ENCODE measurements around the gene PDZD7. TPM values are rescaled to one million over a fixed set of nuclear protein-coding genes. Genes with fewer than 3 reads are reported as not detected.

PDZD7 gene
- total RNA-seq, 1 experiment from 2014 or later = 2.6 TPM

DNA sequence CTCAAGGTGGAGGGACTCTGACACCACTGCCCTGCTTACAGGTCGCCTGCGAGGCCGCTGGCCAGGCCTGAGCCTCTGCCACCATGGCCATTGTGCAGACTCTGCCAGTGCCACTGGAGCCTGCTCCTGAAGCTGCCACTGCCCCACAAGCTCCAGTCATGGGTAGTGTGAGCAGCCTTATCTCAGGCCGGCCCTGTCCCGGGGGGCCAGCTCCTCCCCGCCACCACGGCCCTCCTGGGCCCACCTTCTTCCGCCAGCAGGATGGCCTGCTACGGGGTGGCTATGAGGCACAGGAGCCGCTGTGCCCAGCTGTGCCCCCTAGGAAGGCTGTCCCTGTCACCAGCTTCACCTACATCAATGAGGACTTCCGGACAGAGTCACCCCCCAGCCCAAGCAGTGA lies 28.5 kb downstream of the PDZD7 start:
- no peak for DNase-seq
- Histone ChIP-seq H3K9me3 (ENCODE audit: low read length) (no peaks in the 10 kb centered on the region), H4K20me1 (ENCODE audit: insufficient read depth, low read depth, low read length) (no peaks in the 10 kb centered on the region), H3K9ac (ENCODE audit: low read length) (no peak overlapping the region), H3K4me2 (ENCODE audit: low read depth, low read length, poor library complexity, severe bottlenecking) (no peak overlapping the region), H3K79me2 (ENCODE audit: low read length) (peaks cover 12% of the 10 kb centered on the region), H3K9me2 (replicated peaks; ENCODE audit: insufficient read depth, low read length) (no peaks in the 10 kb centered on the region), H3K27me3 (ENCODE audit: low read length) (no peaks in the 10 kb centered on the region), H3K4me3 (ENCODE audit: low read length) (no peak overlapping the region), H3K27ac (ENCODE audit: low read length) (no peak overlapping the region), H3K36me3 (ENCODE audit: insufficient read depth, low read length) (0 out of 2 replicates have a peak, but pooled peaks cover 3% of the 10 kb centered on the region), H2AFZ (ENCODE audit: low read length) (no peak overlapping the region), H3K4me1 (ENCODE audit: low read length) (peaks cover 13% of the 10 kb centered on the region)

DNA sequence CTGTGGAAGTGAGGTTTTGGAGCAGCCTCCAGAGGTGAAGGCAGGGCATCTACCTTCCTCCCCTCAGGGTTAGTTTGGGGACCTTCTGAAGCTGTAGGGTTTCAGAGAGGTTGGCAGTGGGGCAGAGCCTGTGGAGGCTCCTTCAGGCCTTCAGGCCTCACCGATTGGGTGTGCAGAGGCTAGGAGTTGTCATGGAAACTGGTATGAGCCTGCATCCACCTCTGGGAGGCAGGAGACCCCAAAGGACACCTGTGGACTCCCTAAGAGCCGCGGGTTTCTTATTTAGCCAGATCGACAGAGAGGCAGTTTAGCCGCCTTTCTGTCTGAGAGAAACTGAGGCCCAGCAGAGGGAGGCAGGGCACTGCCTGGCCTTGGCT lies 29.3 kb downstream of the PDZD7 start:
- no peak for DNase-seq
- Histone ChIP-seq H3K36me3 (ENCODE audit: insufficient read depth, low read length) (0 out of 2 replicates have a peak, but pooled peaks cover 3% of the 10 kb centered on the region), H3K9me2 (replicated peaks; ENCODE audit: insufficient read depth, low read length) (no peaks in the 10 kb centered on the region), H3K4me2 (ENCODE audit: low read depth, low read length, poor library complexity, severe bottlenecking) (no peak overlapping the region), H3K27ac (ENCODE audit: low read length) (no peak overlapping the region), H3K79me2 (ENCODE audit: low read length) (peaks cover 12% of the 10 kb centered on the region), H3K4me1 (ENCODE audit: low read length) (peaks cover 15% of the 10 kb centered on the region), H3K9me3 (ENCODE audit: low read length) (no peaks in the 10 kb centered on the region), H3K9ac (ENCODE audit: low read length) (no peak overlapping the region), H4K20me1 (ENCODE audit: insufficient read depth, low read depth, low read length) (no peaks in the 10 kb centered on the region), H3K4me3 (ENCODE audit: low read length) (no peak overlapping the region), H2AFZ (ENCODE audit: low read length) (no peak overlapping the region), H3K27me3 (ENCODE audit: low read length) (no peaks in the 10 kb centered on the region)

DNA sequence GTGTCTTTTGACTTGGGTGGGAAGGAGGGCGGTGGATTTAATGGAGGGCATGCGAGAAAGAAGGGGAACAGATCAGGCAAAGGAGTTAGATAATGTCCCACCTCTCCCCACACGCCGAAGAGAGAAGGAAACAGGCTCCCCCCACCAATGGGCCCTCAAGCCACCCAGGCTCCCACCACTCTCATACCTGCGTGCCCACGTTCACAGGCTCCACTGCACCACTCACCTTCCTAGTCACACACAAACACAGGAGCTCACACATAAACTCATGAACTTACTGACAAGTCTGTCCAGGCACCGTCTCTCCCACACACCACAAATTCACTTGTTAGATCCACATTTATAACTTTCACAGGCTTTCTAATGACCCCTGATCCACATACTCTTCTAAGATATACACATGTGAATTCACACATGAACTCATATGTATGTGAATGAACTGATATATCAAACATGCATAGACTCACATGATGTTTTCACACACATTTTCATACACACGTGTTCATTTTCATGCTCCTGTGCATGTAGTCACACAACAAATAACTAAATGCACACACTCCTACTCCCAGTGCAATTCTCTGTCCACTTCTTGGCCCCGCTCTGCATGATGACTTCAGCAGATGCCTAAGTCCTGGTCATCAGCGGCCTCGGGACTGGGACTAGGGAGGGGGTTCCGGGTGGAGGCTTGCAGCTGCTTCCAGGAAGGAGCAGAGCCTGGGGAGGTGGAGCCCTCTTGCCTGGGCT lies 29.8 kb downstream of the PDZD7 start:
- H3K27ac ChIP-seq (ENCODE audit: low read length) = no peak overlapping the region
- H3K79me2 ChIP-seq (ENCODE audit: low read length) = peaks cover 12% of the 10 kb centered on the region
- 0 out of 2 replicates have a peak, but pooled peaks cover 3% of the 10 kb centered on the region for H3K36me3 ChIP-seq (ENCODE audit: insufficient read depth, low read length)
- no peaks in the 10 kb centered on the region for H3K9me3 ChIP-seq (ENCODE audit: low read length)
- DNase-seq = no peak
- no peak overlapping the region for H3K4me3 ChIP-seq (ENCODE audit: low read length)
- no peaks in the 10 kb centered on the region for H4K20me1 ChIP-seq (ENCODE audit: insufficient read depth, low read depth, low read length)
- H3K4me1 ChIP-seq (ENCODE audit: low read length) = peaks cover 21% of the 10 kb centered on the region
- H3K9me2 ChIP-seq (replicated peaks; ENCODE audit: insufficient read depth, low read length) = no peaks in the 10 kb centered on the region
- no peak overlapping the region for H3K4me2 ChIP-seq (ENCODE audit: low read depth, low read length, poor library complexity, severe bottlenecking)
- no peak overlapping the region for H2AFZ ChIP-seq (ENCODE audit: low read length)
- no peak overlapping the region for H3K9ac ChIP-seq (ENCODE audit: low read length)
- H3K27me3 ChIP-seq (ENCODE audit: low read length) = no peaks in the 10 kb centered on the region

DNA sequence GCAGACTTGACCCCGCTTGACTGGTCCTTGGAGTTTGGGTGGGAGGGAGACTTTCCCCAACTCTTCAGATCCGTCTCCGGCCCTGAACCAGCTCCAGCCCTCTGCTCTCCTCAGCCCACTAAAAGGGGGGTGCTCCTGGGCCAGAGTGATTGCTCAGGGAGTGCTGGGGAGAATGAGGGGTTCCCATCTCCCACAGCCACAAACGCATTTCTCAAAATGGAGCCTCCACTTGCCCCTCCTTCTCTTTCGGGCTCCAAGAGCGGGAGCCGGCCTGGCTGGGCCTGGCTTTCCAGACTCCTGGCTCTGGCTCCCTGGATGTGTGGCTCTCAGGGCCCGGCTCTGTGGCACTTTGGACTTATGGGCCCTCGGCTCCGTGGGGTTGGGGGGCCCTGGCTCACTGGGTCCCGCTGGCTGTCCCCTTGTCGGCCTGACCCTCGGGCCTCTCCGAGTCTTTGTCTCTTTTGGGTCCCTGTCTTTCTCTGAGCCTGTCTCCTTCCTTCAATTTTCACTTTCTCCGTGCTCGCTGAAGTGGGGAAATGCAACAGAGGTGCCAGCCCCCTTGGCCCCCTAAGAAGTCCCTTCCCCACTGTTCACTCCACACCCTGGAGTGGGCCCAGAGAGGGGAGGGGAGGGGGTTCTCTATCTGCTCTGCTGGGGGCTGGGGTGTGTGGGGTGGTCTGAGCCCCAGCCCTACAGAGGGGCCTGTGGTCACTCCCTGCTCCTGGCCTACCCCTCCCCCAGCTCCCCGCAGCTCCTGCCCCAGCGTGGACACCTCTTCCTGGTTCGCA lies 30.6 kb downstream of the PDZD7 start:
- H3K9me2 ChIP-seq (replicated peaks; ENCODE audit: insufficient read depth, low read length) = no peaks in the 10 kb centered on the region
- H3K4me2 ChIP-seq (ENCODE audit: low read depth, low read length, poor library complexity, severe bottlenecking) = no peak overlapping the region
- H3K9ac ChIP-seq (ENCODE audit: low read length) = 0 out of 2 replicates have a peak overlapping the region, but pooled peaks have one; percentile 16
- peaks cover 12% of the 10 kb centered on the region for H3K79me2 ChIP-seq (ENCODE audit: low read length)
- DNase-seq = no peak
- H3K27ac ChIP-seq (ENCODE audit: low read length) = no peak overlapping the region
- no peaks in the 10 kb centered on the region for H3K27me3 ChIP-seq (ENCODE audit: low read length)
- no peaks in the 10 kb centered on the region for H3K9me3 ChIP-seq (ENCODE audit: low read length)
- H3K4me1 ChIP-seq (ENCODE audit: low read length) = peaks cover 21% of the 10 kb centered on the region
- no peak overlapping the region for H2AFZ ChIP-seq (ENCODE audit: low read length)
- H3K4me3 ChIP-seq (ENCODE audit: low read length) = no peak overlapping the region; the same call in 1 of the 2 replicates
- no peaks in the 10 kb centered on the region for H4K20me1 ChIP-seq (ENCODE audit: insufficient read depth, low read depth, low read length)
- H3K36me3 ChIP-seq (ENCODE audit: insufficient read depth, low read length) = 0 out of 2 replicates have a peak, but pooled peaks cover 3% of the 10 kb centered on the region

DNA sequence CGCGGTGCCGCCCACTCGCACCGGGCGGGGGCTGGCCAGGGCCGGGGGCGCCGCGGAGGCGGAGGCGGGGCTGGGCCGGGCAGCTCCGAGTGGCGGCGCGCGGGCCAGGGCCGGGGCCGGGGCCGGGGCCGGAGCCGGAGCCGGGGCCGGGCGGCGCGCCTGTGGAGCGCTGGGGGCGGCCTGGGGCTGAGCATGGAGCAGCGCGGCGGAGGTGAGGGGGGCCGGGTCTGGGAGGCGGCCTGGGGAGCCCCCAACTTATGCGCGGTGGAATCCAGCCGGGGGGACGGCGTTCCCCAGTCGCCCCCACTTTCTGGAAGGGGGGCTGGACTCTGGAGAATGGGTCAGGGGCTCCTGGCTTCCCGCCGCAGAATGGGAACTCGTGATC lies 31.2 kb downstream of the PDZD7 start, which contains the start of gene LZTS2:
Gene LZTS2, plus strand, starts transcription at position 67 of the 385 bp plus-strand sequence. CDS start 2,731 bp downstream, outside the sequence.
- H3K9ac ChIP-seq (ENCODE audit: low read length) = peak within 1 kb of the TSS; percentile 93
- peak within 1 kb of the TSS; percentile 12; the same call in 1 of the 2 replicates for H2AFZ ChIP-seq (ENCODE audit: low read length)
- H3K9me2 ChIP-seq (replicated peaks; ENCODE audit: insufficient read depth, low read length) = no peaks in the 10 kb centered on the region
- 0 out of 2 replicates have a peak, but pooled peaks cover 3% of the 10 kb centered on the region for H3K36me3 ChIP-seq (ENCODE audit: insufficient read depth, low read length)
- no peak for DNase-seq
- H3K27ac ChIP-seq (ENCODE audit: low read length) = peak within 1 kb of the TSS; percentile 82
- H3K4me1 ChIP-seq (ENCODE audit: low read length) = peaks cover 21% of the 10 kb centered on the region
- H4K20me1 ChIP-seq (ENCODE audit: insufficient read depth, low read depth, low read length) = no peaks in the 10 kb centered on the region
- peak within 1 kb of the TSS; percentile 89 for H3K4me2 ChIP-seq (ENCODE audit: low read depth, low read length, poor library complexity, severe bottlenecking)
- peak within 1 kb of the TSS; percentile 94 for H3K4me3 ChIP-seq (ENCODE audit: low read length)
- peaks cover 12% of the 10 kb centered on the region for H3K79me2 ChIP-seq (ENCODE audit: low read length)
- H3K9me3 ChIP-seq (ENCODE audit: low read length) = no peaks in the 10 kb centered on the region
- H3K27me3 ChIP-seq (ENCODE audit: low read length) = no peaks in the 10 kb centered on the region

DNA sequence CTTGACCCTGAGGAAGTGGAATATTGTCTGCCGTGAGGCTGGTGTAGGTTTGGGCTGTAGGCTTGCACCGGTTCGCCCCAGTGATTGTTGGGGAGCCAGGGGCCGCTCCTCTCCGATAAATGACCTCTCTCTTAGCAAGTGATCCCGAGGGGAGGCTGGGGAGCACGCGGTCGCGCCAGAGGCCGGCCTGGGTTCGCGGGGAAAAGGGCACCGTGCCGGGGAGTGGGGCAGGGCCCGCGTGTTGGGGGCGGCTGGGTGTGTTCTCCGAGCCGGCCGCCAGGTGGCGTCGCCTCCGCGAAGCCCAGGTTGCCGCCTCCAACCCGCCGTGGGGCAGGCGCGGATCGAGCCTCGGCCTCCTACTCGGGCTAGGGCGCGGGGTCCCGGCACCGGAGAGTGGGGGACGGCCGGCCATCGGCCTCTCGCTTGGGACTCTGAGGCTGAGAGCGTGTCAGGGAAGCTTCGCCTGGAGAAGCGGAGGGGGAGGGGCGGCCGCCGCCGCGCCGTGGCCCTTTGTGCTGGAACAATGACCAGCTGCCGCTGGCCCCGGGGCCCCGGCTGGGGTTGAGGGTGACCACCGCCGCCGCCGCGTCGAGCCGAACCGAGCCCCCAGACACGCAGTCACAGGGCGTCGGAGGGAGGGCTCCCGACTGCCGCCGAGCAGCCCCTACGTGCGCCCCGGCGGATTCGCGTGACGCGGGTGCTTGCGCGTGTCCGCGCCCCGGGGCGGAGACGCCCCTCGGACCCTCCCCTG lies 31.8 kb downstream of the PDZD7 start:
- Histone ChIP-seq H4K20me1 (ENCODE audit: insufficient read depth, low read depth, low read length) (no peaks in the 10 kb centered on the region), H3K4me1 (ENCODE audit: low read length) (peaks cover 21% of the 10 kb centered on the region), H3K4me3 (ENCODE audit: low read length) (peak overlapping the region; percentile 94), H3K9ac (ENCODE audit: low read length) (peak overlapping the region; percentile 93), H3K9me2 (replicated peaks; ENCODE audit: insufficient read depth, low read length) (no peaks in the 10 kb centered on the region), H3K79me2 (ENCODE audit: low read length) (peaks cover 12% of the 10 kb centered on the region), H3K4me2 (ENCODE audit: low read depth, low read length, poor library complexity, severe bottlenecking) (peak overlapping the region; percentile 89), H3K9me3 (ENCODE audit: low read length) (no peaks in the 10 kb centered on the region), H3K27ac (ENCODE audit: low read length) (peak overlapping the region; percentile 82), H3K27me3 (ENCODE audit: low read length) (no peaks in the 10 kb centered on the region), H3K36me3 (ENCODE audit: insufficient read depth, low read length) (0 out of 2 replicates have a peak, but pooled peaks cover 3% of the 10 kb centered on the region), H2AFZ (ENCODE audit: low read length) (peak overlapping the region; percentile 12; the same call in 1 of the 2 replicates)
- DNase-seq = peak; percentile 89

DNA sequence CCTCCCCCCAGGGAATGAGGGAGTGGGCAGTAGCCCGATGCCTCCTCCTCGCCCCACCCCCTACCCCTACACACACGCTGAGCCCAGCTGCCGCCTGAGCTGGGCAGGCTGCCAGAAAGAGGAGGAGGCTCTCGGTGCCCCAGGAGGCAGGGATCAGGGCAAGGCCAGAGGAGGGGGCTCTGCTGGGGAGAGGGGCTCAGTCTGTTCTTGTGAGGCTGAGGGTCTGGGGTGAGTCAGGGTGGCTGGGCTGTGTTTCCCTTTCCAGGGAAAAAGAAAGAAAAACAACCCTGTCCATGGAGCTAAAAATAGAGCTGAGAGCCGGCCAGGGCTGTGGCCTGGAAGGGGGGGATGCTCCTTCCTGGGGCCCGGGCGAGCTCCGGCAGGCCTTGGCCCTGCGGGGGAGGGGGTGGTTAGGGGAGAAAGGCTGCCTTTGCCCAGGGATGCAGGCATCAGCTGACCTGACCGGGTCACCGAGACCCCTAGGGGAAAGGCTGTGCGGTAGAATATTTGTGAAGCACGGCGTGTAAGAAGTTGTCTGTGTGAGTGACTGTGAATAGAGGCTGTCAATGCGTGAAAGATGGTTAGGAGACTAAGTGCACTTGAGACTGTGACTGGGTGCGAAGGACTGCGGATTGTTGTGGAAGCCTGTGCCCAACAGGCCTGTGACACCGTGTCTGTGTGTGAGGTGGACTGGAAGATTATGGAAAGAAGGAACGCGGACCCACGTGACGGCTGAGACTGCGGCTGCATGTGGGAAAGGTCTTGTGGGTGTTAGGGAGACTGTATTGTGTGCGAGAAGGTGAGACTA lies 32.5 kb downstream of the PDZD7 start:
- H2AFZ ChIP-seq (ENCODE audit: low read length) = peak overlapping the region; percentile 12; the same call in 1 of the 2 replicates
- peak overlapping the region; percentile 82 for H3K27ac ChIP-seq (ENCODE audit: low read length)
- H3K9ac ChIP-seq (ENCODE audit: low read length) = peak overlapping the region; percentile 93

More for the DNA sequence above, 32.5 kb downstream of the PDZD7 start:
- peaks cover 12% of the 10 kb centered on the region for H3K79me2 ChIP-seq (ENCODE audit: low read length)
- H3K27me3 ChIP-seq (ENCODE audit: low read length) = no peaks in the 10 kb centered on the region
- peak; percentile 92 for DNase-seq
- no peaks in the 10 kb centered on the region for H4K20me1 ChIP-seq (ENCODE audit: insufficient read depth, low read depth, low read length)
- H3K4me3 ChIP-seq (ENCODE audit: low read length) = peak overlapping the region; percentile 94
- 0 out of 2 replicates have a peak, but pooled peaks cover 3% of the 10 kb centered on the region for H3K36me3 ChIP-seq (ENCODE audit: insufficient read depth, low read length)
- H3K9me3 ChIP-seq (ENCODE audit: low read length) = no peaks in the 10 kb centered on the region
- no peaks in the 10 kb centered on the region for H3K9me2 ChIP-seq (replicated peaks; ENCODE audit: insufficient read depth, low read length)
- peak overlapping the region; percentile 89 for H3K4me2 ChIP-seq (ENCODE audit: low read depth, low read length, poor library complexity, severe bottlenecking)
- H3K4me1 ChIP-seq (ENCODE audit: low read length) = peaks cover 21% of the 10 kb centered on the region

Measured in Karpas-422 (cell line).